Gastroesophageal sphincter (tissue), 3 donors: ENCODE measurements around the gene ZNF195.

Source experiments
- CTCF ChIP-seq, 4 experiments: fragments of 200-600 bp in 2 of 4; fragments of 450-650 bp in 2 of 4; sonication (generic) in 1 of 4; IDR thresholded peaks; one replicate each; pipeline ENCODE4 v1.5.1; 2017 to 2019; ENCODE audit warnings: antibody characterized with exemption in 4 of 4, mild to moderate bottlenecking in 2 of 4, moderate library complexity in 2 of 4
- EP300 ChIP-seq: sonication (generic); formaldehyde crosslinking; IDR thresholded peaks from one replicate; pipeline ENCODE4 v1.6.1; 2017; ENCODE audit warnings: antibody characterized with exemption, mild to moderate bottlenecking
- POLR2A ChIP-seq, 2 donors: fragments of 450-650 bp; IDR thresholded peaks; one replicate each; pipeline ENCODE4 v1.6.1; 2017; ENCODE audit warnings: antibody characterized with exemption in 2 of 2, mild to moderate bottlenecking in 2 of 2, moderate library complexity in 1 of 2
- POLR2AphosphoS5 ChIP-seq: sonication (generic); formaldehyde crosslinking; IDR thresholded peaks from one replicate; pipeline ENCODE4 v1.6.1; 2017; ENCODE audit warnings: antibody characterized with exemption

- TF ChIP-seq CTCF (IDR thresholded peaks at IDR 0.05) (no peak), EP300 (no peak), POLR2A (IDR thresholded peaks at IDR 0.05) (no peak), POLR2AphosphoS5 (no peak)
Observed at GRCh38 chr11:3342709-3343108, 36.2 kb downstream of the ZNF195 start.
